Cardiac septum (tissue), 1 donor: ENCODE measurements around the gene BSG. TPM values are rescaled to one million over a fixed set of nuclear protein-coding genes. Genes with fewer than 3 reads are reported as not detected.
"Not testable (repeated sequence)": the region's sequence is repeated elsewhere in the genome, so short reads cannot be mapped to it uniquely, and the experiment has no call there.

Source experiments
- DNase-seq: peaks from one replicate; pipeline ENCODE4 v3.0.0-alpha.2; 2020; ENCODE audit warnings: low spot score
- intact Hi-C: fragments of 100-400 bp; cut with DNase I; formaldehyde crosslinking; loops from one replicate; pipeline ENCODE4 v1.14.0; 2022
- total RNA-seq: library from RNA; stranded (reverse); fragmentation: NEBNext Ultra II Directional; extraction: Animal tissue kit (Norgen Biotek cat#: 25700); gene quantifications from one replicate; pipeline ENCODE4 v1.2.1, GENCODE V29; 2021
- donor health status: DM: no; HTN: no; CAD: no.

BSG gene
- total RNA-seq, 1 donor from 2014 or later = 1,183 TPM

GRCh38 chr19:583198-583967, 11.0 kb downstream of the BSG start:
- DNase-seq = no peak

GRCh38 chr19:583968-584239, 11.5 kb downstream of the BSG start:
- intact Hi-C loops = no loop called here
- DNase-seq = no peak

More at GRCh38 chr19:583198-583967, 11.0 kb downstream of the BSG start:
- intact Hi-C loops = no loop called here

GRCh38 chr19:584240-585001, 12.0 kb downstream of the BSG start:
- DNase-seq = no peak
- intact Hi-C loops = no loop called here

GRCh38 chr19:585146-585545, 12.8 kb downstream of the BSG start:
- intact Hi-C loops, DNase-seq: not testable (repeated sequence)

GRCh38 chr19:585551-586110, 13.2 kb downstream of the BSG start:
- intact Hi-C loops = no loop called here
- no peak for DNase-seq

- intact Hi-C loops = no loop called here
- no peak for DNase-seq
These were observed 15.8 kb downstream of the BSG start for GRCh38 chr19:588093-588740.

GRCh38 chr19:588741-589692, 16.6 kb downstream of the BSG start:
- intact Hi-C loops = no loop called here
- no peak for DNase-seq

- intact Hi-C loops = no loop called here
- no peak for DNase-seq
These were observed 17.4 kb downstream of the BSG start, which contains the start of gene HCN2 for GRCh38 chr19:589693-590395. TSS of gene HCN2 (plus strand) at chr19:589881. CDS start at chr19:589946, 65 bp downstream.

- no peak for DNase-seq
- intact Hi-C loops = no loop called here
These were observed 18.0 kb downstream of the BSG start for GRCh38 chr19:590396-590745.

GRCh38 chr19:590750-591098, 18.3 kb downstream of the BSG start:
- DNase-seq = no peak
- intact Hi-C loops = no loop called here

- no peak for DNase-seq
- intact Hi-C loops = no loop called here
These were observed 18.9 kb downstream of the BSG start for GRCh38 chr19:591099-591958.

- no peak for DNase-seq
- intact Hi-C loops = no loop called here
These were observed 19.7 kb downstream of the BSG start for GRCh38 chr19:592101-592500.

- no peak for DNase-seq
- intact Hi-C loops = no loop called here
These were observed 20.7 kb downstream of the BSG start for GRCh38 chr19:593055-593454.

- intact Hi-C loops = no loop called here
- DNase-seq = no peak
These were observed 21.1 kb downstream of the BSG start for GRCh38 chr19:593505-593904.

- intact Hi-C loops = no loop called here
- no peak for DNase-seq
These were observed 22.0 kb downstream of the BSG start for GRCh38 chr19:594265-594870.

GRCh38 chr19:595326-596262, 23.2 kb downstream of the BSG start:
- intact Hi-C loops = no loop called here
- no peak for DNase-seq

GRCh38 chr19:596263-596655, 23.9 kb downstream of the BSG start:
- intact Hi-C loops = no loop called here
- DNase-seq = no peak
